ENCODE data around the gene AR.

- TF ChIP-seq, protein P1, sequence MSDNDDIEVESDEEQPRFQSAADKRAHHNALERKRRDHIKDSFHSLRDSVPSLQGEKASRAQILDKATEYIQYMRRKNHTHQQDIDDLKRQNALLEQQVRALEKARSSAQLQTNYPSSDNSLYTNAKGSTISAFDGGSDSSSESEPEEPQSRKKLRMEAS (IDR thresholded peaks at IDR 0.05): no peak
- no peak for TF ChIP-seq REST (IDR thresholded peaks at IDR 0.05; ENCODE audit: low read depth)
- TF ChIP-seq CEBPB (IDR thresholded peaks at IDR 0.05): no peak
- no peak for TF ChIP-seq TAF1 (IDR thresholded peaks at IDR 0.05; ENCODE audit: low read depth)
- TF ChIP-seq ZBTB7A (IDR thresholded peaks at IDR 0.05; ENCODE audit: low read depth): no peak
- no peak for TF ChIP-seq FOXM1 (IDR thresholded peaks at IDR 0.05; ENCODE audit: borderline replicate concordance, low read depth)
These were observed 182.2 kb downstream of the AR start for GRCh38 chrX:67726018-67726417.
